GM19238 (cell line): Measurements from ENCODE around the gene DDC.
"Not testable (repeated sequence)": the region's sequence is repeated elsewhere in the genome, so short reads cannot be mapped to it uniquely, and the experiment has no call there.

ENCODE experiments used
- DNase-seq: peaks from one replicate; pipeline ENCODE4 v3.0.0; 2011; ENCODE audit warnings: low spot score; ENCODE audit not compliant: insufficient read length

Gene DDC

DNA sequence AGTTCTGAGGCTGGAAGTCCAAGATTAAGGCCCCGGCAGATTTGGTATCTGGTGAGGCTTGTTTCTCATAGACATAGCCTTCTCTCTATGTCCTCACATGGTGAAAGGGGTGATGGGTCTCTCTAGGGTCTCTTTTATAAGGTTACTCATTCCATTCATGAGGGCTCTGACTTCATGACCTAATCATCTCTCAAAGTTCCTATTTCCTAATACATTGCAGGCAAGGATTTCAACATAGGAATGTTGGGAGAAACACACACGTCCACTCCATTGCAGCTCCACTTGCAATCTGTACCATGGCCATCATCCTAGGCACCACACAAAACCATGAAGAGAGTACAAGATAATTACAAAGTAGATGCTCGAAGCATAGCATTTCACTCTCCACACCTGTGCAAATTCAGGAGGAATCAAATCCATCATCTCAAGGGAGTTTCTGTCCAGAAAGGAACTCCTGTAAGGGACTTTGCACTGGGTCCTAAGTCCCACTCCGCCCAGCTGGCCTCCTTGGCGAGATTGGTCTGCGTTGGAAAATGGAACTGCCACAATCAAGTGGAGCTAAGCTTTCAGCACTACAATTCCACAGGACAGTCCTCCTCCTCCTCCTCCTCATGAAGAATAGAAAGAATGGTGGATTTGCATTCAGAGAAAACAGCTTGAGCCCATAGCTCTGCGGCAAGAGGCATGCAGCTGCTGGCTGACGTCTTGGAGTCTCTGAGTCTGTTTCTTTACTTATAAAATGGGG lies 8.8 kb downstream of the DDC start:
- no peak for DNase-seq

DNA sequence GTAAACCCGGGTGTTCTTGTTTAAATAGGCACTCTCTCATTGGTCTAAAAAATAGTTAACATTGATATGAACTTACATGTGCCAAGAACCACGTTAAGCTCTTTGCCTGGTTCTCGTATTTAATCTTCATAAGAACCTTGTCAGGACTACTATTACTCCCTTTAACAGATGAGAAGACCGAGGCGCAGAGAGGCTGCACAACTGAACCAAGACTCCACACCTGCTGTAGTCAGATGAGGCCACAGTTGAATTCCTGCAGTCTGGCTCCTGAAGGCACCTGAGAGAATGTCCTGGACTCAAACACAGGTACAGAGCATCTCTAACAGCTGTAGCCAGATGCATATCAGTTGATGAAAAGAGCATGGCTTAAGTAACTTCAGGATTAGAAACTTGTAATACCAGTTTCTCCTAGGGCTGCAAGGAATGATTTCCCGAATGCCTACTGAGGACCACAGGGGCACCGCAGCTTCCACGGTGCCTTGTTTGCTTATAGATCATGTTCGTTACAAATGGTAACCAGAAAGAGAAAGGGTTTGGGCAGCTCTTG lies 9.5 kb downstream of the DDC start:
- DNase-seq: no peak

DNA sequence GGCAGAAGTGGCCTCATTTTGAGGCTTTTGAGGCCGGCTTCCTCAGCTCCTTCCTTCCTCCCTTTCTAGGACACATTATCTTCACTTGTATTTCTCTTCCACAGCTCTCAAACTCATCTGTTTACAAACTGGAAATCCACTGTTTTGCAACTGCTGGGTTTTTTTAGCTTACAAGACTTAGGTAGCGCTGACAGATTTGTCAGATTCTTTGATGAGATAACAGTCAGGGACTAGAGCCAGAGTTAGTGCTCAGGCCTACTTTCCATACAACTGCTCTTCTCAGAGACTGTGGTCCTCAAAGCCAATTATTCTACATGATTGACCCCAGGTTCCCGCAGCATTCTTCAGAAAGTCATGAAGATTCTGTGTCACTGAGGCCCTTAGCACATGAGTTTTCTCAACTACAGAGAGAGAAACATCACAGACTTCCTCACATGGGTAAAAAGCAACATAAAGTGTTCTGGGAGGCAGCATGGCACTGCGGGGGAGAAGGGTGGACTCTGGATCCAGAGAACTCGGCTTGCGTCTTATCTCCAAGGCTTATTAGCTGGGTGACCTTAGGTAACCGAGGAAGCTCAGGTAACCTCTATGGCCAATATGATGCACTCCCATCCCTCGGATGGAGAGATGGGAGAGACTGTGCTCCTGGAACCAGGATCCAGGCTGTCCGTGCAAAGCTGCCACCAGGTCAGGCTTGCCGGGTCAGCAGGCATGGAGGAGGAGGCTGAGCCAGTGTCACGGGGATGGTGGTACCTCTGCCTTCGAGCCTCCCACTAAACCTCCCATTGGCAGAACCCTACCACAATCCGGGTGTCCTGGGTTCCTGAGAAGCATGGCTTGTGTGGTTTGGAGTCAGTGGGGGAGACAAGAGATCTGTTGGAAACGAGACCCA lies 10.5 kb downstream of the DDC start:
- no peak for DNase-seq

DNA sequence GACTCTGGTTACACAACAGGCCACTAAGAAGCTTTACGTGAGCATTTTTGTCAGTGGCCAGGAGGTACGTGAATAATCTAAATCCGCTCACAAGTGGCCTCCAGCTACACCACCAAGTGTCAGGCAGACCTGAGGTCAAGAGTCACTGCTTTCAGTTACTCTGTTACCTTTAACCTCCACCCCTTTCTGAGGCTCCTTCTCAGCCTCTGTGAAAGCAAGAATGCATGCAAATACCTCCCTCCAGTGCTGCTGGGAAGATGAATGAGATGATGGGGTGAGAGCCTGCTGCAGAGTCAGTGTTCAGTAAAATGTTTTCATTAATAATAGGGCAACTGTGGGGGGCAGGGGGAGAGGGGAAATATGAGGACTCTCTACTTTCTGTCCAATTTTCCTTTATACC lies 11.2 kb downstream of the DDC start:
- no peak for DNase-seq

GRCh38 chr7:50552921-50553320 lies 12.3 kb downstream of the DDC start:
- DNase-seq: no peak

DNA sequence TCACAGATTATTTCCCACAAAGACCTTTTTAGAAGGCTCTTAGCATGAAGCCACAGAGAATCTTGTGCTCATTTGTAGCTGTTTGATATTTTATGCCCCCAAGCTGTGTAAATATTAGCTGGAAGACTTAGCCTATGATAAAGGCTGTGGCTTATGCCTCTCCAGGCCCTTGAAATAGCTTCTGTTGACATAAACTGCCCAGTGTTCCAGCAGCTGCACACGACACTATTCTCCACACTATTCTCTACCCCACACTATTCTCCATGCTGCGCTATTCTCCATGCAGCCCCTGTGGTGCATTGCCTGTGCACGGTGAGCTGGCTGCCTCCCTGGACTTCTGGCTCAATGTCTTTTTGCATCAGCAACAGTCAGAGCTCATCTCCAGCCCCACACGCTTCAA lies 13.1 kb downstream of the DDC start:
- DNase-seq: no peak

GRCh38 chr7:50545613-50546012 lies 19.6 kb downstream of the DDC start:
- DNase-seq: not testable (repeated sequence)

GRCh38 chr7:50544992-50545391 lies 20.2 kb downstream of the DDC start:
- no peak for DNase-seq

GRCh38 chr7:50543776-50544442 lies 21.3 kb downstream of the DDC start:
- DNase-seq: no peak

DNA sequence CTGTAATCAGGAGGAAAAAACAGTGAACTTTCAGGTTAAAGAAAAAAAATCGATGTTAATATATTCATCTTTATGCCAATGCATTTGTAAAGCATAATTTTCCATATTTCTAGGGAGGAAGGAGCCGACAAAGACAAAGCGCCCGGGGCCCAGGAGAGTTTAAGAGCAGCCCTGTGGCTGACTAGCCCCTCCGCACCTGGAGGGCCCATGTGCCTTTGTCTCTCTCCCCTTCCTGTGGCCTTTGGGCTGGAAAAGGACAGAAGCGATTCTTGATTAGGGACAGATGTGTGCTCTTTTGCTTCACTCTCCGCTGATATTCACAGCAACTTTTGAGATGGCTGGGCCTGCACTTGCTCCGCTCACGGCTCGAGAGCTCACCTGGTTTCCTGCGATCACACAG lies 23.1 kb downstream of the DDC start:
- DNase-seq: no peak

- DNase-seq: no peak
Measured at GRCh38 chr7:50540785-50541579, 24.2 kb downstream of the DDC start.

DNA sequence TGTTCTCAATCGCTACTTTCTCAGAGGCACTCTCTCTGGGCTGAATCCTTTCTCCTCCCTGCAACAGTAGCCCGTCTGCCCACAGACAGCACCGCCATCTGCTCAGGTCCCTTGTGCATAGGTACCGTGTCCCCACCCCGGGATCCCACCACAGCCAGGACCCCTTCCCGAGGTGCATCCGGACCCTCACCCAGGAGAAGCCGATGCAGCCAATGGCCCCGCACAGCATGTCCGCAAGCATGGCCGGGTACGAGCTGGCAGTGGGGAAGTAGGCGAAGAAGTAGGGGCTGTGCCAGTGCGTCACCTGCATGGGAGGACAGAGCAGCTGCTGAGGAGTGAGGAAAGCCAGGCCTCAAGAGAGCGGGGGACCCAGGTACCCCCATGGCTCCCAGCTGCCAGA lies 25.5 kb downstream of the DDC start:
- no peak for DNase-seq

DNA sequence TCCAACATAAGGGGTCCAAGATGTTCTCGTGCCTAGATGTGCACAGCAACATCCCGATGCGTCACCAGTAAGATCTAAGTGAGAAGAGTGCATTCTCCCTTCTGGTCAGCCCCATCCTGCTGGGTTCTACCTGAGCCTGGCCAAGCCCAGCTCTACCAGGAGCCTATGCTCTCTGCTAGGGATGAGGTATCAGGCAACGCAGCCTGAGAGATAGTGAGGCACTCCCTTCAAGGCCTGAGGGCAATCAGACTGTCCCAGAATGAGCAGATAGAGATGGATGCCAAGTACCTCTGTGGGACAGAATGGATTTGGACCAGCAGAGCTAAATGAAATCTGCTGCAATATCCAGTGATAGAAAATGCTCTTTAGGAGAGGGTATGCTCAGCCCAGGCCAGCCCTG lies 26.7 kb downstream of the DDC start:
- no peak for DNase-seq

DNA sequence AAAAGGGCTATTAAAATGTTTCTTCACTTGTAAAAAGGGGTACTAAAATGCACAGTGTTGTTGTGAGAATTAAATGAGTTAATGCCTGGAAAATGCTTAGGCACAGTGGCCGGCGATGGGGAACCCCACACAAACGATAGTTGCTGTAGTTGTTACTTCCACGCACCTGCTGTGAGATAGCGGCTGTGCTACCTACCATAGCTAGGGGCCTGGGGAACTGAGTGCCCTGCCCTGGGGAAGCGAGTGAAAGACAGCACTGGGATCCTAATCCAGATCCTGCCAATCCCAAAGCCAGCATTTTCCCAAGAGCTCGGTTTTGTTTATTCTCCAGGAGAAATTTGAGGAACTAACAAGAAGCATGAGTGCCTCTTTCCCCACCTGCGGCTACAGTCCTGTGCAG lies 27.8 kb downstream of the DDC start:
- no peak for DNase-seq

GRCh38 chr7:50535291-50535711 lies 29.9 kb downstream of the DDC start:
- not testable (repeated sequence) for DNase-seq

GRCh38 chr7:50534690-50535290 lies 30.4 kb downstream of the DDC start:
- DNase-seq: no peak

DNA sequence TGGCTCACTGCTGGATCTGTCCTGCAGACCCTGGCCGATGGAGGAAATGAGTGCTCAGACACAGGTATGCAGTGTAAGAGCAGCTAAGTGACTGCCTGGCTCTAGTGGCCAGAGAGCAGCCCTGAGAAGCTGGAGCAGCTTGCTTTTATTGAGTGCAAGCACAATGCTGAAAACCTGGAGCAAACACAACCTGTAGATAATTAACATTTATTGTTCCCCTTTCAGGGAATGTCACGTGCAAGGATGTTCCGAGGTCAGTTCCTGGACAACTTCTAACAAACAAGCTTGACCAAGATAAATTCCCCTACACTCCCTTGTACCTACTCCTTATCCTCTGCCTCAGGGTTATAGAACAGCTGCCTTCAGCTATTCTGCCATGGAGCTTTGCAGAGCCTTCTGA lies 31.3 kb downstream of the DDC start:
- DNase-seq: no peak

- no peak for DNase-seq
Measured at GRCh38 chr7:50531928-50532327, 33.3 kb downstream of the DDC start.

DNA sequence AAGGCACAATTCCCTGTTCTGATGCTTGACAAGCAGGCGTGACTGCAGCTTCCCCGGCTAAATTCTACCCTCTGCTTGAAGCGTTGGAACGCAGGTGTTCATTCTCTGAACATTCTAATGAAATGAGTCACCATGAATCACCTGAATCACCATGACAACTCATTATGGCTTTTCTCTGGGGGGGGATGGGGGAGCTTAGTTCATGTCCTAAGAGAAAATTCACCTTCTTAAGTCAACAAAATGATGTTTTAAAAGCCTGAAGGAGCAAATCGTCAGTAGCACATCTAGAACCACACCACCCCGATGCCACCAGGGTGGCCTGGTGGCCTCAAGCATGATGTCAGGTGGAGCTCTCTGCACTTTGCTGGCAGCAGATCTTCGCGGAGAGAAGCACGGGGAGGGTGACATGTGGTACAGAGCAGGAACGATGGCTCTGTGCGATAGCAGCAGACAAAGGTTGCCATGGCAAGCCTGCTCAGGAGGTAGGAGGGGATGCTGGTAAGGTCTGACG lies 33.7 kb downstream of the DDC start:
- no peak for DNase-seq

GRCh38 chr7:50530766-50531165 lies 34.4 kb downstream of the DDC start:
- DNase-seq: no peak
